ENCODE data around the gene TPPP2. TPM values are rescaled to one million over a fixed set of nuclear protein-coding genes. Genes with fewer than 3 reads are reported as not detected.

Gene TPPP2
- total and polyA plus RNA-seq, 7 donors = 0.90 to 3.2 (median 2.1) TPM; not detected in 1

- WGBS, 3 donors = 11 to 21% (median 11%) methylated on average over 23 to 37 of the region's 37 CpGs
- Histone ChIP-seq H3K27me3 (ENCODE audit: insufficient read depth in 3 of 3, low read length in 2 of 3) (no peaks in the 10 kb centered on the region), H3K36me3 (ENCODE audit: insufficient read depth in 1 of 2, low read depth in 1 of 2) (peaks cover 4 to 37% of the 10 kb centered on the region in 2 donors), H3K27ac (peak overlapping the region; percentile 84), H3K4me3 (peak overlapping the region; percentile 83), H3K4me1 (peaks cover 18% of the 10 kb centered on the region), H3K9me3 (no peaks in the 10 kb centered on the region)
- ATAC-seq = peak; percentile 60 to 77 (median 62)
- TF ChIP-seq CTCF (IDR thresholded peaks at IDR 0.05) = peak; percentile 6
- peak; percentile 88 to 90 for DNase-seq
- intact Hi-C loops (cut with DNase I) = loop anchor here in 1 of 2 donors (2.0 kb wide), 1 partner anchor 17 kb away; no protein-coding TSS in a partner anchor
Observed at GRCh38 chr14:21071225-21072030, 41.4 kb downstream of the TPPP2 start.

GRCh38 chr14:21072031-21072473, 42.0 kb downstream of the TPPP2 start:
- Histone ChIP-seq H3K36me3 (ENCODE audit: insufficient read depth in 1 of 2, low read depth in 1 of 2) (peaks cover 4 to 44% of the 10 kb centered on the region in 2 donors), H3K4me3 (peak overlapping the region; percentile 83), H3K27me3 (ENCODE audit: insufficient read depth in 3 of 3, low read length in 2 of 3) (no peaks in the 10 kb centered on the region), H3K27ac (peak overlapping the region; percentile 84), H3K4me1 (peaks cover 18% of the 10 kb centered on the region), H3K9me3 (no peaks in the 10 kb centered on the region)
- intact Hi-C loops (cut with DNase I) = loop anchor here in 1 of 2 donors (2.0 kb wide), 1 partner anchor 17 kb away; no protein-coding TSS in a partner anchor
- TF ChIP-seq CTCF (IDR thresholded peaks at IDR 0.05) = no peak
- no peak for DNase-seq
- peak in 1 of 4 donors; percentile 22 for ATAC-seq
- WGBS, 3 donors = 32 to 39% (median 39%) methylated on average over 4 of the region's 4 CpGs

GRCh38 chr14:21072781-21073339, 42.8 kb downstream of the TPPP2 start:
- TF ChIP-seq CTCF (IDR thresholded peaks at IDR 0.05) = no peak
- ATAC-seq (no peak), DNase-seq (no peak)
- intact Hi-C loops (cut with DNase I) = loop anchor here in 1 of 2 donors (2.0 kb wide), 1 partner anchor 16 kb away; no protein-coding TSS in a partner anchor
- Histone ChIP-seq H3K27ac (peak overlapping the region; percentile 84), H3K9me3 (no peaks in the 10 kb centered on the region), H3K4me3 (no peak overlapping the region), H3K27me3 (ENCODE audit: insufficient read depth in 3 of 3, low read length in 2 of 3) (no peaks in the 10 kb centered on the region), H3K36me3 (ENCODE audit: insufficient read depth in 1 of 2, low read depth in 1 of 2) (peaks cover 4 to 52% of the 10 kb centered on the region in 2 donors), H3K4me1 (peaks cover 18% of the 10 kb centered on the region)
- 84 to 92% (median 86%) methylated on average over 9 of the region's 9 CpGs for WGBS, 3 donors

GRCh38 chr14:21073921-21074320, 43.9 kb downstream of the TPPP2 start:
- intact Hi-C loops (cut with DNase I) = loop anchor here in 1 of 2 donors (2.0 kb wide), 1 partner anchor 15 kb away; no protein-coding TSS in a partner anchor
- Histone ChIP-seq H3K4me3 (no peak overlapping the region), H3K27me3 (ENCODE audit: insufficient read depth in 3 of 3, low read length in 2 of 3) (no peaks in the 10 kb centered on the region), H3K36me3 (ENCODE audit: insufficient read depth in 1 of 2, low read depth in 1 of 2) (peaks cover 4 to 62% of the 10 kb centered on the region in 2 donors), H3K4me1 (peaks cover 15% of the 10 kb centered on the region), H3K9me3 (no peaks in the 10 kb centered on the region), H3K27ac (no peak overlapping the region)
- DNase-seq (no peak), ATAC-seq (no peak)
- no peak for TF ChIP-seq CTCF (IDR thresholded peaks at IDR 0.05)
- 83 to 88% (median 87%) methylated on average over 8 to 9 of the region's 9 CpGs for WGBS, 3 donors
